Measurements from ENCODE around the gene NINJ1.

Gene NINJ1

DNA sequence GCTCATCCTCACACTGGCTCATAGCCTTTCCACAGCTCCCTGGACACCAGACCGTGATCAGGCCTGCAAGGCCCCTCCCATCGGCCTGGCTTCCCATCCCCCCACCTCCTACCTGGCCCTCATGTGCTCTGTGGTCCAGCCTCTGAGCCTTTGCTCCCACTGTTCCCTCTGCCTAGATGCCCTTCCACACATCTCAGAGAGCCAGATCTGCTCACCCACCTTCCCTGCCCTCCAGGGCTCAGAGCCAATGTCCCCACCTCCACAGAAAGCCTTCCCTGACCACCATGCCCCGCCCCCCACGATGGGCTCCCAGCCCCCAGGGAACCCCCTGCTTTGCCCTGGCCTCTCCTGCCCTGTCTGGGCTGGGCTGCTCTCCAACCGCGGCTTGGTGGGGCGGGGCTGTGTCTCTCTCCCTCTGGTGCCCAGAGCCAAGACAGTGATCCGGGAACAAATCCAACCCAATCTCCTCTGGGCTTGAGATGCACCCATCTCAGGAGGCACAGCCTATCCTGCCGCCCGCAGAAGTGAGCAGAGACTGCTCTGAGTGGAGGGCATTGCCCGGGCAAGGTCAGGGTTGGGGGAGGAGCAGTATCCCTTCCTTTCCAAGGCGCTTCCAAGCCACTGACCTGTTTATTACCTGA lies 1.6 kb downstream of the NINJ1 start:
- FAIRE-seq: no peak

DNA sequence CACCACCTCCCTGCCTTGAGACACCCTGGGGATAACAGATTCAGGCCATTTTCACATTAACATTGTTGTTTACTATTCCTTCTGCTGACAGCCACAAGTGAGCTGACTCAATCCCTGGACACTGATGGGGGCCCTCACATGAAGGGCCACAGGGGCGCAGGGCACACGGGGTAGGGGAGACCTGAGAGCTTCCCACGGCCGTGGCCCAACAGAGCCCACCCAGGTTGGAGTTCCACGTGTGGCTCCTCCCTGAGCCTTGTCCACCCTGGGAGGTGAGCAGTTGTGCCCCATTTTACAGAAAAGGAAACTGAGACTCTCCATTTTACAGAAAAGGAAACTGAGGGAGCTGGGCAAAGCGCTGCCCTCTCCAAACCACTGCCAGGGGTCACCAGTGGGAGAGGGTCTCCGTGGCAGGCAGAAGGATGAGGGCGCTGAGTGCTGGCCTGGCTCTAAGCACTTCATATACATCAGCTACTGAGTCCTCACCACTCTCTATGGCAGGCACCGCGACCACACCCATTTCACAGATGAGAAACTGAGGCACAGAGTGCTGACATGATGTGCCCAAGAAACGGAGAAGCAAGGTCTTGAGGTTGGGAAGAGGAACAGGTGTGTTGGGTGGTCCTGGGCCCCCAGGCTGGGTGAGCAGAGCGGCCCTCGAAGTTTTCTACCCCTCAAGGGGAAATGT lies 2.3 kb downstream of the NINJ1 start:
- no peak for FAIRE-seq

DNA sequence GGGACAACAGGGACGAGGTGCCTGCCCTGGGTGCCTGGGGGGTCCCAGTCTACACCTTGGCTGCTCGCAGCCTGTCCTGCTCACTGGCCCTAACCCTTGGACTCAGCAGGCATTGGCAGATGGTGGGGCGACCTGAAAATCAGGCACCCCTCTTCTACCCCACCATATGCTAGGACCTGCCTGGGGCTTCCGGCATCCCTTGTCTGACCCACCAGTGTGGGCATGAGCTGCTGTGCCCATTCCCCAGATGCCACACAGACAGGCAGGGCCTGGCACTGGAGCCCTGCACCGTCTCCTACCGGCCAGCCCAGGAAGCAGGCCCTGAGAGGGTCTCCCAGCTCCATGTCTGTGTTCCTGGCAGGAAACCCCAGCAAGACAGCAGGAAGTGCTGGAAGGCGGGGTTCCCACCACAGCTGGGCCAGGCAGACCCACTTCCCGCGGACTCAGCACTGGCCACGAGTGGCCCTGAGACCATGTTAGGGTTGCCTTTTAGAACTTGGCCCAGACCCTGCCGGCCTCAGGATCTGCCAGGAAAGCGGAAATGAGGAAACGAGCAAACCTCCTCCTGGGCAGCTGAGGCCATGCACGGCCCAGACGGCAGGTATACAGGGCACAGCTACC lies 3.1 kb downstream of the NINJ1 start:
- FAIRE-seq: no peak

DNA sequence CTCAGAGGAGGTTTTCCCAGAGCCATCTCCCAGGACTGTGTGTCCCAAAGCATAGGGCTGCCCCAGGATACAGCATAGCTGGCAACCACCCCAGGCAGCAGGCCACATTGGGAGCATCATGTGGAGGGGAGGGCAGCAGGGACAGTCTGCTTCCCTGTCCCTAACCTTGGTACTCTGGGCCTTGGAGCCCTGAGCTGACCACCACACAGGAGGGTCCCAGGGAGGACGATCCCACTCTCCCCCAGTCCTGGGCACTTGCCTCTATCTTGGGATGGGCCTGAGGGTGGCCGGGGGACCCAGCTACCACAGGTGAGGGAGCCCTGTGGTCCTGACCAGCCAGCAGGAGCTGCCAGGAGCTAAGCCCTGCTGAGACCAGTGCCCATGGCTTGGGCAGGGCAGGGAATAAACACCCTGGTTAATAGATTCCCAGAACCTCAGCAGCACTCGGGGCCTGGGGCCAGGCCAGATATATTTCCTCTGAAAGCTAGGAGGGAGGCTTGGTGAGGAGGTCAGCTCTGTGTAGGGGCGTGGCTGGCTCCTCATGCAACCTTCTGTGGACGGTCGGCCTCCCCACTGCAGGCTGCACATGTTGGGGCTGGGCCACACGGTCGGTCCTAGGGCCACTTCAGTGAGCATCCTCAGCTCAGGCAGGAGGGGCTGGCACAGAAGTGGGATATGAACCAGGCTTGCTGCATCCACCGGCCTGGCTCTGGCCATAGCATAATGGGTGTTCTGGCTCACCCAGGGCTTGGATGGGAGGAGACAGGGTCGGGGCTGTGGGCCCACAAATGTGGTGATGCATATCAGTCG lies 4.2 kb downstream of the NINJ1 start:
- no peak for FAIRE-seq

DNA sequence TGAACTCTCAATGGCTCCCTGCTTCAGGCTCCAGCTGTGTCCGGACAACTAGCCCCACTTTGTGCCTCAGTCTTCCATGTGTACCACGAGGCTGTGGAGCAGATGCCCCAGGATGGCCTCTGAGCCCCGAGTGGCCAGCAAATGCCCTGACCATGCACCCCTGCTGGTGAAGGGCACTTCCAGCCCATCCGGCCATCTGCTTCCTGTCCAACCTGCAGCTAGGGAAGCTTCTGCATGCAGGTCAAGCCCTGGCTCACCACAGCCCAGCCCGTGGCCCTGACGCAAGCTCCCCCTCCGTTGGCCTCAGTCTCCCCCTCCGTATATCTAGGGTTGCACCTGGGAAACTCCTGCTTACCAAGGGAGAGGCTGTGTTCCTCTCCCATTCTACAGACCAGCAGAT lies 4.8 kb downstream of the NINJ1 start:
- no peak for FAIRE-seq

DNA sequence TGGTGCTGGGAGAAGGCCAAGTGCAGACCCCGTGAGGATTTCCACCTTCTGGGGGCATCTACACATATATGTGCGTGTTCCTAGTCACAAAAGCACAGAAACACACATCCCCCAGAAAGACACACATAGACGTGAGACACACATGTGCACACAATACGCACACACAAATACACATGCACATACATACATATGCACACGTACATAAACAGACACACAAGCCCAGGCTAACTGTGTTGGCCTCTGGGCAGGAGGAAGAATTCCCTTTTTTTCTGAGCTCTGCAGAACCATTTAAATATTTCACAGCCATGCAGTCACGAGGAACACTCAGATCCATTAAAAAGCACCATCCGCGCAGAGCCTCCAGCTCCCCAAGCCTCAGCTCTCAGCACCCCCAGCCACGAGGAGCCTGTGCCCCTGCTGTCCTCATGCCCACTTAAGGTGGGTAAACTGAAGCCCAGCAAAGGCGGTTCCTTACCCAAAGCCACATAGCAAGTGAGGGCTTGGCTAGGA lies 5.3 kb downstream of the NINJ1 start:
- no peak for FAIRE-seq

DNA sequence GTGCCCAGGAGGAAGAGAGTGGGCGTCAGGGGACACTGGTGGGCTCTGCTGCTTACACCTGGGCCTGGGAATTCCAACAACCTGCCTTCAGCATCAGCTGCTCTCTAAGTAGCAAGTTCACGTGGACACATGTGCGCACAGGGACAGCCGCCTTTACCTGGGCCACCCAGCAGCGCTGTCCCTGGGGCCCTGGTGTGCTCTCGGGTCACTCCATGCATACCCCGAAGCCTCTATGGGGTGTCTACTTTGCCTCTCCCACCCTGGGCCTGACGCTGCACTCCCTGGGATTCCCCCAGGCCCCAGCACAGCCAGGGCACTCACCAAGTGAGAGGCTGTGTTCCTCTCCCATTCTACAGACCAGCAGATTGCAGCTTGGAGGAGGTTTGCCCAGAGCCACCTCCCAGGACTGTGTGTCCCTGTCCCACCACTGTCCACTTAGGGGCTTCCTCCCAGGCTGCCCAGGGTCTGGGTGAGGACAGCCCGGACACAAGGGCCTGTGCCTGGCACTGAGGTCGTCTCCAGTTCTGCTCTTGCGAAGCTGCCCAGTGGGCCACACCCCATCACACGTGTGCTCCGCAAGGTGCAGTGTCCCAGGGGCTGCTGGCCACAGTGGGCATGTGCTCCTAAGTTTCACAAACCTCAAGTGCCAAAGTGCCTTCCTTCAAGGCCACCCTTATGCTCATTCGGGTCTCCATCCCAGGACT lies 5.9 kb downstream of the NINJ1 start:
- no peak for FAIRE-seq

DNA sequence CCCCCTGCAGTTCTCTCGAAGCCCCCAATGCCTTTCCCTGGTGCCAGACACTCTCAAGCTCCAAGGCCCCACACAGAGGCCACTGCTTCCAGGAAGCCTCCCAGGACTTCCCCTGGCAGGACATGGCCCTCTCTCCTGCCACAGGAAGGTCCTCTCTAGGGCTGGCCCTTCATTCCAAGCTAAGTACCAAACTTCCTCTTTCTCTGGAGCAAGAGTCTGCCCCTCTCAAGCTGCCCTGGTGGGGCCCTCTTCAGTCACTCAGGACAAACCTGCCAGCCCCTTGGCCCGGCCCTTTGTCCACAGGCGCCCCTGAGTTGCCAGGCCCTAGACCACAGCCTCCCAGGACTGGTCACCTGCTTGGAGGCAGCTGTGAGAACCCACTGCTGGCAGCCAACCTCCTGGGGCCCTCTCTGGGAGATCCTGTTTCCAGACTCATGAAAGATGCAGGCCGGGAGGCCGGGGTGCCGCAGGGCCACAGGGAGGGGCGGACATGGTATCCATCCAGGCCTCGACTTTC lies 6.6 kb downstream of the NINJ1 start:
- FAIRE-seq: no peak

DNA sequence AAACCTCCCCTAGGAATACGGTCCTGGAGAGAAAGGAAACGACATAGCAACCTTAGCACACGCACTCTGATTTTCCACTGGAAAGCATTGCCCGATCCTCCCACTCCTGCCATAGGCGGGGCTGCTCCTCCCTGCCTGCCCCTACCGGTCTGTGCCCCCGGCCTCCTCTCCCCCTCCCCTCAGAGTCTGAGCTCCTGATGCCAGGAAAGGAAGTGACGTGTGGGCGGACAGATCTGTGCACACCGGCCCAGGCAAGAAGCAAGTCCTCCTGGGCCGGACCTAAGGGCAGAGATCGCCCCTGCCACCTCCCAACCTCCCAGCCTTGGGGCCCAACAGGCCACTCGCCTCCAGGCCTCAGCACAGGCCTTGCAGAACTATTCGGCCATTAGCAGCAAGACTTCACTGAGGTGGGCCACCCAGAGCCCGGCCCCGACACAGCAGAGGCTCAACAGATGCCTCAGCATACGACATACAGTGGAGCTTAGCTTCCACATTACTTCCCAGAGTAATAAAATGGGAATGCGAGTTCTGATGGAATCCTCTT lies 7.2 kb downstream of the NINJ1 start:
- no peak for FAIRE-seq

DNA sequence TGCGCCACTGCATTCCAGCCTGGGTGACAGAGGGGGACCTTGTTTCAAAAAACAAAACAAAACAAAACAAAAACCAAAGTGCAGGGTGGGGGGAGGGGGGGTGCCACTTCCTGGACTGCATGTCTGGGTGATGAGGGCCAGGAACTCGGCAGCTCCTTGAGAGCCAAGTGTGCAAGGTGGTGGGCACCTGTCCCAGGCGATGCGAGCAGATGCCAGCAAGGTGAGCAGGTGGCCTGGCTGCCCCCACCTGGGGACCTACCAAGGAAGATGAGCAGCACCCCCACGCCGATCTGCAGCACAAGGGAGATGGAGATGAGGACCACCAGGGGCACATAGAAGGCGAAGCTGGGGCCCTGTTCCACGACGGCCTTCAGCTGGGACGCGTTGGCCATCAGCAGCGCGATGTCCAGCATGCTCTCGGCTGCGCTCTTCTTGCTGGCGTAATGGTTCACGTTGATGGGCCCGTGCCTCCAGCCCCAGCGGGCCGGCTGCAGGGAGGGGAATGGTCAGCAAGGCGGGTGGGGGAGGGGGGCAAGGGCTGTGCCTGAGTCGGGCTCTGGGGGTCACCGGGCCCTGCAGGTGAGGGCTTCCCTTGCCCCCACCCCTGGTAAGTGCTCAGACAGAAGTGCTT lies 7.8 kb downstream of the NINJ1 start:
- FAIRE-seq: no peak

DNA sequence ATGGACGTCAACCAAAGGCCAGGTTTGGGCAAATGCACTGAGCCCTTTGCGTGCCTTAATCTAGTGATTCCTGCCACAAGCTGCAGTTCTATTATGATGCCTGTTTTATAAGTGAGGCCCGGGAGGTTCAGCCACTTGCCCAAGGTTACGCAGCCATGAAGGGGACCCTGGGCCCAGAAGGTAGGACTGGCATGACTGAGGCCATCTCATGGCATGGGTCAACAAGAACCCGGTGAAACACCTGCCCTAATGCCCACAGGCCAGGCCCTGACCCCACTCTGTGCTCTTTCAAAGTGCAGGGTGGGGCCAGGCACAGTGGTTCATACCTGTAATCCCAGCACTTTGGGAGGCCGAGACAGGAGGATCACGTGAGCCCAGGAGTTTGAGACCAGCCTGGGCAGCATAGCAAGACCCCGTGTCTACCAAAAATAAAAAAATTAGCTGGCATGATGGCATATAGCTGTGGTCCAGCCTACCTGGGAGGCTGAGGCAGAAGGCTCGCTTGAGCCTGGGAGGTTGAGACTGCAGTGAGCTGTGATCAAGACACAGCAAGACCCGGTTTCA lies 8.6 kb downstream of the NINJ1 start:
- no peak for FAIRE-seq

DNA sequence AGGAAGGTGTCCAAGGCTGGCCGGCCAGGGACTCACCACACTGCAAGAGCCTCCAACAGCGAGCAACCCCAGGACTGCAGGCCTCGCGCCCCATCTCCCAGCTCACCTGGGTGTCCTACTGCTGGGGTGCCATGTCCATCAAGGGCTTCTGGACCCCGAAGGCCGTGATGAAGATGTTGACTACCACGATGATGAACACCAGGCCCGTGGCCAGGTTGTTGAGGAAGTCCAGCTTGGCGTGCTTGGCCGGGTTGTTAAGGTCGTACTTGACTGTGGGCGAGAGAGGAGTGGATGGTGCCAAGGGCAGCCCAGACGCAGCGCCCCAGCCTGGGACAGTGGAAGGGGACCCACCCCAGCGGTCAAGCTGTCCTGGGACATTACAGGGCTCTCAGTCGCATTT lies 9.3 kb downstream of the NINJ1 start:
- FAIRE-seq: no peak

DNA sequence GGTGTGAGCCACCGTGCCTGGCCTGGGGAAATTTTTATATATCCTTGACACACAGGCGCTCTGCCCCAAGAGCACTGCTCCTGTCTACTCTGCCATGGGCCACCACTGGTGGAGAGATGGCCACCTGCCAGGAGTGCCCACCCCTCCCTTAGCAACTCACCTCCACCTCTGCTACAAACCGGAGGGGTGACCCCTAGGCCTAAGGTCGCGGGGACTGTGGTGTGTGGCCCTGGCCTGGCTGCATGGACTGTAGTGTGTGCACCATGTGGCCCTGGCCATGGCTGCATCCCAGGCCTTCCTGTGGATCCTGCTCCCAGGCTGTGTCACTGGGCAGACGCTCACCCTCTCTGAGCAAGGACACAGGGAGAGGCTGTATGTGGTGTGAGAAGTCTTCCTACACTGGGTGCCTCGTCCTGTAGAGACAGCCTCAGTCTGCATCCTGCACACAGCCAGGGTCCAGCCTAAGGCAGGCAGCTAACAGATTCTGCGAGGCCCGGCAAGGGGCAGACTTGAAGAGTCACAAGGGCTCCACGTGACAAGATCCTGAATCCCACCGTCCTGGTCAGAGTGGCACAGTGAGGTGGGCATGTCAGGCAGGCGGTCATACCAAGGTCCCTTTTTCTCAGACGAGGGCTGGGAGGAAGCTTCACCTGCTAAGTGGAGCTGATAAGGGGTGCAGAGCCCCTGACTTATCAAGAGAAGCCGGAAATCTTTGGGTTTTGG lies 10.3 kb downstream of the NINJ1 start:
- no peak for FAIRE-seq

DNA sequence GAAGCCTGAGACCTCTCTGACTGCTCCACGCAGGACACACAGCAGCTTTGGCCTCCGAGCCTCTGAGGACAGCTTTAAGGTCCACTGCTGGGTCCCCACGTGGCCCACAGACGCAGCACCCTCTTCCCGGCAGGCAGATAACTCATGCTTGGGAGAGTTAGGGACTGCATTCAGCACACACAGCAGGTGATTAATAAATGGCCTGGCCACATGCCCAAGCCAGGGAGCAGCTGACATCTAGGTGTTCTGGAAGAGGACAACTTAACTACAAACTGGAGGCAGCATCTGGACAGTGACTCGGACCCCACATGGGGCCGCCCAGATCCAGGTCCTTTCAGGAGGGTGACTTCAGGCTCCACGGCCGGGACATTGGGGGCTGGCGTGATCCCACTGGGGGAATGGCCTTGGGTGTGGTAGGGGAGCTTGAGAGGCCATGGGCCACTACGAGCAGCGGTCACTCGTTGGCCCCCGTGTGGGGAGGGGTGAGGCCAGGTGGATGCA lies 11.3 kb downstream of the NINJ1 start:
- FAIRE-seq: no peak

DNA sequence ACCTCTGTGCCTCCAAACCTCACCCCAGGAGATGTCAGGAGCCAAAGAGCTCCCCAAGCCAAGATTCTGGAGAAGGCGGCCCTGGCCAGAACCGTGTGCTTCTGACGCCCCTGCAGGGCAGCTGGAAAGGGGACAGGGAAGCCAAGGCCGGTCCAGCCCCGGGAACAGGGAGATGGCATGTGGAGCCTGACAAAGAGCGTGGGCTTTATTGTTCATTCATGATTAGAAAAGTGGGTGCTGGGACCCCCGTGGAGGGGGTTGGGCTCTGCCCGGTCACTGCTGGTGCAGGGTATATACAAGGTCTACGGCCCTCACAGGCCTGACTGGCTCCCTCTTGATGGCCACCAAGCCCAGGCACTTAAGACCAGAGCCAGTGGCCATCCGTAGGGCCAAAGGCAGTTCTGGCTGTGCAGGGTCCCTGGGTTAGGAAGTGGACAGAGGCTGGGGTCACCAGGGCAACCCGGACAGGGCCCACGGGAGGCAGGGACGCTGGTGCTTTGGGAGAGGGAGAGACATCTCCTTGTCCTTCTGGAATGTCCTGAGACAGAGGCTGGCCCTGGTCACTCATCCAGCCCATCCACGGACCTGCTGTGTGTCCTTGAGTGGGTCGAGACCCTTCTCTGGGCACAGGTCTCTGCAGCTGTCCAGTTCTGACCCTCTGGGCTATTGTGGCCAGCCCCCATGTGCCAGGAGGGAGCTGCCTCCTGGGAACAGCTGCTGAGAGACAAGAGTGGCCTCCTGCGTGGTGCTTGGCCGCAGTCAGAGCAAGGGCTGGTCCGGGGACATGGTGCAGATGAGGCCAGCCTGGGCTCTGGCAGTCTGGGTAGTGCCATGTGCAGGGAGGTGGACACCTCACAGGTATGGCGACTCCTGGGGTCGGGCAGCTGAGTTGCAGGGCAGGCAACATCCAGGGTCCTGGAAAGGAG lies 12.5 kb downstream of the NINJ1 start:
- no peak for FAIRE-seq

DNA sequence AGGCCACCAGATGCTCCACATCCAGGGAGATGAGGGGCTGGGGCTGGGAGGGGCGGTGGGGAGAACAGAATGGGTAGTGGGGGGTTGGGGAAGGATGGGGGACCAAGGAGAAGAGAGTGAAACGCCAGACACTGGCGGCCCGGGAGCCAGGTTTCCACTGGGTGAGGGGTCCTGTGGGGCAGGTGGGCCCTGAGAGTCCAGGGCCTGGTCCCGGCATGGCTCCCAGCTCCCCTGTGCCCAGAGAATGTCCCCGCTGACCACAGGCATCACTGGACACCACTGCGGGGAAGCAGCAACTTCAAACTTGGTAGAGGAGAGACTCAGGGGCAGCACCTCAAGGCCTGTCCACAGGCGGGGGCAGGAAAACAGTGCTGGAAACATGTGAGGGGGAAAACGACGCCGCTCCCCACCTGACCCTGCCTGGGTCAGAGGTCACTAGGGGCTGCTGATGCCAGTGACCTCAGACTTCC lies 13.2 kb downstream of the NINJ1 start:
- FAIRE-seq: no peak

DNA sequence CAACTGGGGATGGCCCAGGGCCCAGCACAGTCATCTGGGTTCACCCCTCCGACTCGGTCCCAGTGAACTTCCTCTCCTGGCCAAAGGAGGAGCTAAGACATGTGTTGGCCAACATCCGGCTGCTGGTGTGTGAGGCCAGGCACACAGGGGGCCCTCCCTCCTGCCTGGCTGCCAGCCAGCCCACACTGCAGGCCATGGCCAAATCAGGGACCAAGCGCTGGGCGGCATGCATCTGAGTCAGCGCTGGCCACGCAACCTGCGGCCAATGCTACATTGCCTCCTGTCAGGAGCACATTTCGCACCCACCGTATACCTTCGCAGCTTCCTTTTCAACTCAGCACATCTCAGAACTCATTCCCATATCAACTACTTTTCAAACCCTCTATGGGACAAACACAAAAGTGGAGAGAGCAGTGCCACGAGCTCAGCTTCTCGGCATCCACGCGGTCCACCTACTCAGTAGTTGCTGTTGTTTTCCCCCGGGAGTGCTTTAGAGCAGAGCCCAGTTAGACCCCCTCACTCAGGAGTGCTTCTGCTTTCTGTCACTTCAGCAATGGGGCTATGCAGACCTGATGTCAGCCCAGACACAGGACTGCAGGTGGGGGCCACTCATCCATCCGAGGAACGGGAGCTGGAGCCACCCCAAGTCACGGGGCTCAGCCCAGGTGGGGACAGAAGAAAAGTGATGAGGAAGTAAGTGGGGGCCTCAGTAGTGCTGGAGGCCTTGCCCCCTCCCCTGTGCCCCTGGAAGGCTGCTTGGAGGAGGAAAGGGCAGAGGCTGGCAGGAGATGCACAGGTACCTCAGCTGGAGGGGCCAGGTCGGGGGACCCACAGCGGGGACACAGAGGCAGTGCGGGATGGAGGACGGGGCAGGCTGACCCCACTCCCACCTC lies 13.9 kb downstream of the NINJ1 start:
- no peak for FAIRE-seq

DNA sequence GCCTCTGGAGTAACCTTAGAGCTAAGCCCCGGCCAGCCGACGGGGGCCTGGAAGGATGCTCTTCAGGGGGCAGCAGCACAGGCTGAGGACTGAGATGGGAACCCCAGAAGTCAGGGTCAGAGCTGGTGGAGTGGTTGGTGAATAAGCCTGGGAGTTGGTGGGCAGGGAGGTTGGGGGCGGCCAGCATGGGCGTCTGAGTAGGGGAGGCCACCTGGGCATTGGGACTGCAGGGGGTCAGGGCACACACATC lies 14.4 kb downstream of the NINJ1 start:
- FAIRE-seq: no peak

Measured in islet of Langerhans (tissue), 1 donor.